A673 (cell line): ENCODE data around the gene CKB.

ENCODE experiments used
- EZH2 ChIP-seq: fragments of 200-600 bp; sonication (generic); IDR thresholded peaks from 2 replicates; pipeline ENCODE4 v1.6.1; 2017; ENCODE audit warnings: borderline replicate concordance, low read depth, mild to moderate bottlenecking, mixed read lengths, antibody characterized with exemption, low read length; ENCODE audit not compliant: poor library complexity, severe bottlenecking
- TF ChIP-seq, protein P1 (sequence below): fragments of 300-800, 200-600 bp; sonication (generic); conservative IDR thresholded peaks from 2 replicates; pipeline ENCODE4 v1.5.1; 2017; ENCODE audit warnings: low read depth, mild to moderate bottlenecking, antibody characterized with exemption, low read length, moderate library complexity, mixed read lengths

GRCh38 chr14:103504991-103505565, 17.6 kb downstream of the CKB start:
- TF ChIP-seq, protein P1, sequence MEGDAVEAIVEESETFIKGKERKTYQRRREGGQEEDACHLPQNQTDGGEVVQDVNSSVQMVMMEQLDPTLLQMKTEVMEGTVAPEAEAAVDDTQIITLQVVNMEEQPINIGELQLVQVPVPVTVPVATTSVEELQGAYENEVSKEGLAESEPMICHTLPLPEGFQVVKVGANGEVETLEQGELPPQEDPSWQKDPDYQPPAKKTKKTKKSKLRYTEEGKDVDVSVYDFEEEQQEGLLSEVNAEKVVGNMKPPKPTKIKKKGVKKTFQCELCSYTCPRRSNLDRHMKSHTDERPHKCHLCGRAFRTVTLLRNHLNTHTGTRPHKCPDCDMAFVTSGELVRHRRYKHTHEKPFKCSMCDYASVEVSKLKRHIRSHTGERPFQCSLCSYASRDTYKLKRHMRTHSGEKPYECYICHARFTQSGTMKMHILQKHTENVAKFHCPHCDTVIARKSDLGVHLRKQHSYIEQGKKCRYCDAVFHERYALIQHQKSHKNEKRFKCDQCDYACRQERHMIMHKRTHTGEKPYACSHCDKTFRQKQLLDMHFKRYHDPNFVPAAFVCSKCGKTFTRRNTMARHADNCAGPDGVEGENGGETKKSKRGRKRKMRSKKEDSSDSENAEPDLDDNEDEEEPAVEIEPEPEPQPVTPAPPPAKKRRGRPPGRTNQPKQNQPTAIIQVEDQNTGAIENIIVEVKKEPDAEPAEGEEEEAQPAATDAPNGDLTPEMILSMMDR, result no peak
- no peak for TF ChIP-seq EZH2
